ENCODE measurements around the gene FBXW11. TPM values are rescaled to one million over a fixed set of nuclear protein-coding genes. Genes with fewer than 3 reads are reported as not detected.

FBXW11 gene
- total RNA-seq, 1 donor from 2014 or later = 61.4 TPM

- no peak for DNase-seq (ENCODE audit: low spot score)
Measured at GRCh38 chr5:171842777-171843328, 163.6 kb downstream of the FBXW11 start.

GRCh38 chr5:171841984-171842776, 164.3 kb downstream of the FBXW11 start:
- no peak for DNase-seq (ENCODE audit: low spot score)

DNA sequence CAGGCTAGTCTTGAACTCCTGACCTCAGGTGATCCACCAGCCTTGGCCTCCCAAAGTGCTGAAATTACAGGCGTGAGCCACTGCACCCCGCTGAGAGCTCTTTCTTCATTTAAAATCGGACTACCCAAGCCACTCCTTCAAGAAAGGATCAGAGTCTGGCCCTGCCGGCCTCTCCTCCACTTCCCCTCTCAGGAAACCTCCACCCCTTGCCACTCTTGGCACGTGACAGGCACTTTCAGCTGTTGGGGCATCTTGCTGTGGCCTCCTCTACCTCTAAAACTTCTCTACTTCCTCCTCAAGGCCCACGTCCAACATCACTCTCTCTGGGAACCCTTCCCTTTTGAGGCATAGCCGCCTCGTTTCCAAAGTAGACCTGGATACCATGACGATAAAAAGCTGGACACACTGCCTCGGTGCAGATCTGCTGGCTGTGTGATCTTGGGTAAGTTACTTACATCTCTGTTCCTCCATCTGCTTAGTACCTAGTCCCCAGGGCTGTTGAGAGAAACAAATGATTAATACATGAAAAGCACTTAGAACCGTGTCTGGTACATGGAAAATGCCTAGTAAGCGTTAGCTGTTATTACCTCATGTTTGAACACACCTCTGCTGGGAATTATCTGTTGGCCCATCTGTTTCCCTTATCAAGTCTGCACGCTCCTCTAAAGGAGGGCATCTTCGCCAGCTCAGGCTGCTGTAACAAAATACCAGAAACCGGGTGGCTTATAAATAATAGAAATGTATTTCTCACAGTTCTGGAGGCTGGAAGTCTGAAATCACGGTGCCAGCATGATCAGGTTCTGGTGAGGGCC, 165.5 kb downstream of the FBXW11 start:
- no peak for DNase-seq (ENCODE audit: low spot score)

DNA sequence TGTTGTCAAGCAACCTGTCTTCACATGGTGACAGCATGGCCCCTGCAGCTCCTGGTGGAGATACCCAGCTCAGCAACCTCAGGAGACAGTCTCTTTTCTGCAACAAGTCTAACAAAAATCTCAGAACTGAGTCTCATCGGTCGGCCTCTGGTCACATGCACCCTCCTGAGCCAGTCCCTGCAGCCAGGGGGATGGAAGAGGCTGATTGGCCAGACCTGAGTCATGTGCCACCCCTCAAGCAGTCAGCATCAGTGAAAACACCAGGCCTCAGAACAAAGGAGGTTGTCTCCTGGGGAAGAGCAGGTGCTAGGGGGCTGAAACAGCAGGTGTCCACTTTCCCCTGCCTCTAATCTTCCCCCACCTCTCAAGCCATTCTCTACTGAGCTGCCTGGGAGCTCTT, 166.4 kb downstream of the FBXW11 start:
- DNase-seq (ENCODE audit: low spot score) = no peak

GRCh38 chr5:171839112-171839511, 167.3 kb downstream of the FBXW11 start:
- no peak for DNase-seq (ENCODE audit: low spot score)

DNA sequence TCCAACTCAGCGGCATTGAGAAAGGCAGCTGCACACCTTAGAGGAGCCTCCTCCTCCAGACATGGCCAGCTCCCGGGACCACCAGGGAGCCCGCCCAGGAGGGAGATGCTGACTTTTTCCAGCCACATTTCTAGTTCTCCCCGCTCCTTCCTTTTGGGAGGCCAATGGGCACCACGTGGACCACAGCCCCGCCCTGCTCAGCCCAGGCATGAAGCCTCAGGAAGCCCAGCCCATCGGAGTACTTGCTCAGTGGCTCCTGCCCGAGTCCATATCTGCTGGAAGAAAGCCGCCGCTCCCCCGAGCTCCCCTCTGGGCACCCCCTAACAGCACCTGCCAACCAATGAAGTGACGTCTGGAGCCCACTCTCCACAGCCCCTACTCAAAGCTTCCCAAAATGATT, 168.4 kb downstream of the FBXW11 start:
- no peak for DNase-seq (ENCODE audit: low spot score)

DNA sequence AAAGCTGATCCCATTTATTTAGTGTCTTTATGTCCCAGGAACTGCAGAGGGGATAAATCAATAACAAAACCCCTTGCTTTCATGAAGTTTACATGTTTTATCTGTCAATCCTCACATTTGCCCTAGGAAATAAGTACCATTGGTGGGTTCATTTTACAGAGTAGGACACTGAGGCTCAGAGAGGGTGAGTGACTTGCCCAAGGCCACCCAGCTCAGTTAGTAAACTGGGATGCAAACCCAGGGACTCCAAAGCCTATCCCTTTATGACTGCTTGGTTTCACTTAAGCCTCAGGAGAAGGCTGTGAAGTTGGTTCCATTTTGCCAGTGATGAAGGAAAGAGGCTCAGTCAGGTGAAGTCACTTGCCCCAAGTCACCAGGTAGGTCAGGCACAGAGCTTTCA, 168.9 kb downstream of the FBXW11 start:
- no peak for DNase-seq (ENCODE audit: low spot score)

DNA sequence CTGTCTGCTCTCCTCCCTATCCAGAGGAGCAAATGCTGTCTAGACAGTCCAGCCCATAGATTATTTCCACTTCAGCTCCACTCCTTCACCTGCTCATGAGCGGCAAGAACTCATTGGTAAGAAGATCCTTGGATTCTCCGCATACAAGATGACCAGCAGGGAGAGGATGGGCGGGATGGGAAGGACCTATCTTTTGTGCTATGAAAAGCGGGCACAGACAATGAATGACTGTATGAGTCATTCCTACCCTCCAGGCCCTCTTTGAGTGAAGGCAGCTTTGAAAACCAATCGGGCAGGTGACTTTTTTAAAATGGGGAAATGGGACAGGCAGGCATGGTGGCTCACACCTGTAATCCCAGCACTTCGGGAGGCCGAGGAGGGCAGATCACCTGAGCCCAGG, 171.4 kb downstream of the FBXW11 start:
- no peak for DNase-seq (ENCODE audit: low spot score)

DNA sequence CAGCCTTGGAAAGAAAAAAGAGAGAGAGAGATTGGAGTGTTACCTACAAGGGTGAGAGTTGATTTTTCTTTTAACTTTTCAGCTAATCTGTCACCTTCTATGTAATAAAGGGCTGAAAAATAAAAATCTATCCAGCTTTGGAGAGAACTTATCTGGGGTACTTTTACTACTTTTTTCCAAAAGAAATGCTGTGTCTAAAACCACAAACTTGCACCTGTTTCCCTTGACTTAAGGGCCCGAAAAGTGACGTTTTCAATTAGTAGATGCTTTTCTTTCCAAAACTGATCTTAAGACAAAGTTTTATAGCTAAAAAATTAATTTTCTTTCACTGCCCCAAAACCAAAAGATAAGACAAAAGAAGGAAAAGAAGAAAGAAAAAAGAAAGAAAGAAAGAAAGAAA, 172.0 kb downstream of the FBXW11 start:
- no peak for DNase-seq (ENCODE audit: low spot score)

GRCh38 chr5:171832775-171833174, 173.7 kb downstream of the FBXW11 start:
- DNase-seq (ENCODE audit: low spot score) = no peak

GRCh38 chr5:171830686-171831085, 175.8 kb downstream of the FBXW11 start:
- no peak for DNase-seq (ENCODE audit: low spot score)

GRCh38 chr5:171827162-171827561, 179.3 kb downstream of the FBXW11 start:
- no peak for DNase-seq (ENCODE audit: low spot score)

DNA sequence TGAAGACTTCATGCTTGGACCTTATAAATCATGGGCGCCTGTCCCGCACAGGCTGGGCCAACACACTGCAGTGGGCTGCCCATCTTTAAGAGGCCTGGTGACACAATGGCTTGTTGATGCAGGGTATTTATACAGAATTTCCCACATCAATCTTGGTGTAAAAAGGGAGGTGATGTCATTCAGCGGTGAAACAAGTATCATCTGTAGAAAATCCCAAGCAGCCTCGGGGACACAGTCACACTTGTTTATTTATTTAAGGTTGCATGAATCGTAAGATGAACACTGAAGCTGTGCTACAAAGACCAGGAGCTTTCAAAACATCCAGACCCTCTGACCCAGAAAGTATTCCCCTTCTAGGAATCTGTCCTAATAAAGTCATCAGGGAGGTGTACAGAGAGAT, 180.3 kb downstream of the FBXW11 start:
- DNase-seq (ENCODE audit: low spot score) = no peak

DNA sequence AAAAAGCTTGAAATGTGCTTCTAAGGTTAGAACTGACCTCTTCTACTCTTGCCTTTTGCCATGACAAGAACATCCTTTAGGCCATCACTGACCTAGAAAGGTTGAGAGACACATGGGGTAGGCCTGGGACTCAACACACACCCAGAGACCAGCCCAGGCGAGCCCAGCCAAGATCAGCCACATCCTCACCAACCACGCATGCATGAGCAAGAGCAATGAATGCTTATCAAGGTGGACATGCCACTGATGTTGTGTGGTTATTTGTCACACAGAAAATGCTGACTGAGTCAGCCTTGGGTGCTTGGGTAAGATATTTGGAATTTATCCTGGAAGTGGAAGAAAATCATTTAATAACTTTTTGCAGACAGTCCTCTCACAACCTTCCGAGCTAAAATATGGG, 181.4 kb downstream of the FBXW11 start:
- DNase-seq (ENCODE audit: low spot score) = no peak

DNA sequence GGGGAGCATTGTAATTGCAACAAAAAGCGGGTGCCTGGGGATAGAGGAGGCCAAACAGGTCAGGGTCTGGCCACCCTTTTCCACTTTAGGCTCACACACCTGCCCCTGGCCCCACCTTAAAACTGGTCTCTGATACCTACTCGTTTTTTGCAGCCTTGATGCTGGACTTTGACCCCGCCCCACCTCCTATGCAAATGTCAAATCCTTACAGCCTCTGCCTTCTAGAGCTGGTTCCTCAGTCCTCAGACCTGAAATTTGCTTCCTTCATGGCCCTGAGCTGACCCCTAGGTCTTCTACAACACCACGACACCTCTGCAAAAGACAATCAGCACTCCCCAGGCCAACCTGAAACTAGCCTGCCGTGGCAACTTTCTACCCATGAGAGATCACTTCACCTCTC, 183.2 kb downstream of the FBXW11 start:
- no peak for DNase-seq (ENCODE audit: low spot score)

DNA sequence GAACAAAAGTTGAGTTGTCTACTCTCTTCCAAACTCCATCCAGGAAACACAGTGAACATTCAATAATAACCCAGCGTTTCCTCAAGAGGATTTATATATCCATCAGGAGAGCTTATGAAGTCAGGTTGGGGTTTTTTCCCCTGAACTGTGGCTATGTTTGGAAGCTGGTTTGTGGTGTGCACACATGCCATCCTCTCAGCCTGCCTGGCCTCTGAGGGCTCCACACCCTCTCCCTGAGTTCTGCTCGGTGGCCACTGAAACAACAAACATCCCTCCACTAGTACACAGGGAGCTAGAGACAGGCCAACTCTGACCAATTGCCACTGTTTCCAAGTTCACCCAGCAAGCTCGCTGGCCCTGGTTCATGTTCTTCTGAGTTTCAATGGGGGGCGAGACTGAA, 185.2 kb downstream of the FBXW11 start:
- DNase-seq (ENCODE audit: low spot score) = no peak

DNA sequence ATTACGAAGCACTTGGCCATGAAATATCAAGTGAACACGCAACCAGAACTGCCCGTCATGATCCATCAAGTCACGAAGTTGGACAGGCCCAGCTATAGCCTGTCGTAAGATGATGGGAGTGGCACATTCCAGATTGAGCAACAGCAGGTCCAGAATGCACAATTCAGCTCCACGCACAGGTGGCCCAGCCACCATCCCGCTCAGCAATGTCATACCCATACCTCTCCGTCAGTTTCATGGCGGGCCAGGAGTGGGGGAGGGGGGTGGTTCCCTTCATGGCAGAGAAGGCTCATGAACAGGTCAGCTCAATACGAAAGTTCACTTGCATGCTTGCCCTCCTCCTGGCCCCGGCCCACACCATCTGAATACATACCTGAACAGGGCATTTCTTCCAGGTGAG, 185.9 kb downstream of the FBXW11 start:
- DNase-seq (ENCODE audit: low spot score) = no peak

DNA sequence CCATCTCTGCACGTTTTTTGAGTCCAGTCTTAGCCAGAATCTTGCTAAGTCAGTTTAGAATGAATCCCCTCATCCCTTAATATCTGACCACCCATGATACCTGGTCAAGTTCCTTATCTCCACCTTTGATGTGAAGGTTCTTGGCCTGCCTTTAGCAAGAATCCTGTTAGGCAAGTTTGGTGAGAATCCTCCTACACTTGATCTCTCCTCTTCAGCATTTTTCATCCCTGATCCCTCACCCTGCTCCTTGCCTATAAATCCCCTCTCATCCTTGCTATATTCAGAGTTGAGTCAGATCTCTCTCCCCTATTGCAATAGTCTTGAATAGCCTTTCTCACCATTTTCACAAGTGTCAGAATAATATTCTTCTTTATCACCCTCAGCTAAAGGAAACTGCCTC, 189.8 kb downstream of the FBXW11 start:
- no peak for DNase-seq (ENCODE audit: low spot score)

DNA sequence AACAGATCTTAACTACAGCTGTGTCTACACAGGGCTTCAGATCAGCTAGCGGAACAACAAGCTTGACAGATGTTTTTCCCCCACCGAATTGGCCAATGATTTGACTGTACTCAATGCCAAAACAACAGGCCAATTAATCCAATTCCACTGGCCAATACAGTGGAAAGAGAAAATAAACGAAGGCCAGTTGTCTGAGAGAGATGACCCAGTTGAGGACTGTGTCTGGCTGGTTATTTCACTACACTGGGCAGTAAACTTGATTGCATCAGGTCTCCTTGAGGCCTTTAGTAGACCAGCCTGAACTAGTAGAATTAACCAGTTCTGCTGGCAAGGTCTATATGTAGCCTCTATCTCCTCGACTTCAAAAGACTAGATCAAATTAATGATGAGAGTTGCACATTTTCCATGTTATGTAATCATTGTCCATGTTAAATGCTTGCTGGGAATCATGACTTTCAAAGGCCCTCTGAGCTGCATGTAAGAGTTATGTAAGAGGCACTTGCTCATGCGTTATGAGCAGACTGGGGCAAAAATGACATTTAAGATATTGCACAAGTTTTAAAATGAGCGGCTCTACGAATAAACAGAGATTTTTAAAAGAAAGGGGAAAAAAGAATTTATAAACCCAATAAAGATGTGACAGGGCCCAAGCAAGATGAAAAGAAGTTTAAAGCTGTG, 192.5 kb downstream of the FBXW11 start:
- no peak for DNase-seq (ENCODE audit: low spot score)

DNA sequence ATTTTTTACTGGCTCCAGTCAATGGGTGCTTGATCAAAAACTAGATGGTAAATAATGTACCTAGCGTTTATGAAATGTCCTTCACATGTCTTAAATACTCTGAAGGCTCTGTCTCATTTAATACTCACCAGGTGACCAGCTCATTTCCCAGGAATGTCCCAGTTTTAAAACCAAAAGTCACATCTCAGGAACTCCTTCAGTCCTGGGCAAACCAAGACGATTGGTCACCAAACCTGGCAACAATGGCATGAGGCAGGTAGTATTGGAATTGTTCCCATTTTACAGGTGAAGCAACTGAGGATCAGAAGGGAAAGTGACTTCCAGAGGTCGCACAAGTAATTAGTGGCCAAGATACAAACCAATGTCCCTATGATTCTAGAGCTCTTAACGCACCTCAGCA, 193.2 kb downstream of the FBXW11 start:
- DNase-seq (ENCODE audit: low spot score) = no peak

Data from umbilical cord (tissue), 2 donors.